ENCODE measurements around the gene BEND5. TPM values are rescaled to one million over a fixed set of nuclear protein-coding genes. Genes with fewer than 3 reads are reported as not detected.

BEND5 gene
- total RNA-seq, 2 donors from 2014 or later = 2.7 to 2.8 TPM

GRCh38 chr1:48704736-48705135 is 72.0 kb downstream of the BEND5 start:
- no peak overlapping the region for H3K4me3 ChIP-seq
- no peak overlapping the region for H3K27ac ChIP-seq
- no peaks in the 10 kb centered on the region for H3K9me3 ChIP-seq
- no peaks in the 10 kb centered on the region for H3K4me1 ChIP-seq
- TF ChIP-seq CTCF (IDR thresholded peaks at IDR 0.05) = no peak
- no peaks in the 10 kb centered on the region for H3K36me3 ChIP-seq
- no peaks in the 10 kb centered on the region for H3K27me3 ChIP-seq
- no peak for DNase-seq (ENCODE audit: low spot score)

- no peaks in the 10 kb centered on the region for H3K27me3 ChIP-seq
- no peak overlapping the region for H3K27ac ChIP-seq
- no peak for DNase-seq (ENCODE audit: low spot score)
- no peaks in the 10 kb centered on the region for H3K36me3 ChIP-seq
- no peaks in the 10 kb centered on the region for H3K9me3 ChIP-seq
- no peak overlapping the region for H3K4me3 ChIP-seq
- no peak for TF ChIP-seq CTCF (IDR thresholded peaks at IDR 0.05)
- no peaks in the 10 kb centered on the region for H3K4me1 ChIP-seq
Observed at GRCh38 chr1:48701445-48701844, 75.2 kb downstream of the BEND5 start.

GRCh38 chr1:48697066-48697707 is 79.5 kb downstream of the BEND5 start:
- no peaks in the 10 kb centered on the region for H3K27me3 ChIP-seq
- DNase-seq (ENCODE audit: low spot score) = peak; percentile 78
- no peaks in the 10 kb centered on the region for H3K9me3 ChIP-seq

GRCh38 chr1:48695161-48695560 is 81.5 kb downstream of the BEND5 start:
- DNase-seq (ENCODE audit: low spot score) = no peak
- no peaks in the 10 kb centered on the region for H3K4me1 ChIP-seq
- H3K4me3 ChIP-seq = no peak overlapping the region
- H3K27ac ChIP-seq = no peak overlapping the region
- H3K9me3 ChIP-seq = no peaks in the 10 kb centered on the region
- no peaks in the 10 kb centered on the region for H3K36me3 ChIP-seq
- no peaks in the 10 kb centered on the region for H3K27me3 ChIP-seq
- TF ChIP-seq CTCF (IDR thresholded peaks at IDR 0.05) = no peak

More at GRCh38 chr1:48697066-48697707, 79.5 kb downstream of the BEND5 start:
- Histone ChIP-seq H3K36me3 (no peaks in the 10 kb centered on the region), H3K27ac (no peak overlapping the region), H3K4me1 (no peaks in the 10 kb centered on the region), H3K4me3 (no peak overlapping the region)
- peak; percentile 68 to 91 for TF ChIP-seq CTCF (IDR thresholded peaks at IDR 0.05)

- Histone ChIP-seq H3K4me3 (no peak overlapping the region), H3K36me3 (no peaks in the 10 kb centered on the region), H3K27me3 (no peaks in the 10 kb centered on the region), H3K9me3 (no peaks in the 10 kb centered on the region), H3K4me1 (no peaks in the 10 kb centered on the region), H3K27ac (no peak overlapping the region)
- DNase-seq (ENCODE audit: low spot score) = no peak
- no peak for TF ChIP-seq CTCF (IDR thresholded peaks at IDR 0.05)
Observed at GRCh38 chr1:48693674-48694320, 82.9 kb downstream of the BEND5 start.
